Measurements from ENCODE around the gene PBX4. TPM values are rescaled to one million over a fixed set of nuclear protein-coding genes. Genes with fewer than 3 reads are reported as not detected.
A peak's percentile ranks its signal among the peaks of the same experiment; 100 is the strongest.

PBX4 gene
- total RNA-seq, 3 donors from 2014 or later (not counting 1 experiment from before 2014, with no cell fraction given): 10.7 to 15.9 (median 11.1) TPM

GRCh38 chr19:19579533-19580361 lies 38.7 kb downstream of the PBX4 start:
- H3K9me3 ChIP-seq (ENCODE audit: control insufficient read depth, insufficient read depth, low read length): no peaks in the 10 kb centered on the region
- intact Hi-C loops (cut with micrococcal nuclease): no loop called here
- Mint-ChIP-seq H3K4me3 (no peak overlapping the region), H3K36me3 (no peaks in the 10 kb centered on the region), H3K27me3 (ENCODE audit: low read depth in 2 of 2) (no peaks in the 10 kb centered on the region), H3K4me1 (peaks cover 5 to 15% of the 10 kb centered on the region in 2 donors), H3K27ac (peak overlapping the region in 1 of 2 donors; percentile 62), H3K9me3 (no peaks in the 10 kb centered on the region)
- no peaks in the 10 kb centered on the region for H3K4me1 ChIP-seq (ENCODE audit: control insufficient read depth, insufficient read depth, low read length)
- DNase-seq (no peak), ATAC-seq (no peak)
- H3K4me3 ChIP-seq (ENCODE audit: low read length): no peak overlapping the region
- WGBS (ENCODE audit: insufficient coverage): 96% methylated on average over 25 of the region's 25 CpGs
- H3K36me3 ChIP-seq (ENCODE audit: control insufficient read depth, insufficient read depth, low read length): no peaks in the 10 kb centered on the region
- no peak for TF ChIP-seq CTCF (IDR thresholded peaks at IDR 0.05)
- no peaks in the 10 kb centered on the region for H3K27me3 ChIP-seq (ENCODE audit: control insufficient read depth, insufficient read depth, low read length)
- no peak overlapping the region for H3K27ac ChIP-seq (ENCODE audit: low read length)

- Histone ChIP-seq H3K4me3 (ENCODE audit: low read length) (no peak overlapping the region), H3K4me1 (ENCODE audit: control insufficient read depth, insufficient read depth, low read length) (no peaks in the 10 kb centered on the region), H3K36me3 (ENCODE audit: control insufficient read depth, insufficient read depth, low read length) (no peaks in the 10 kb centered on the region), H3K27me3 (ENCODE audit: control insufficient read depth, insufficient read depth, low read length) (no peaks in the 10 kb centered on the region), H3K9me3 (ENCODE audit: control insufficient read depth, insufficient read depth, low read length) (no peaks in the 10 kb centered on the region), H3K27ac (ENCODE audit: low read length) (no peak overlapping the region)
- intact Hi-C loops (cut with micrococcal nuclease): no loop called here
- no peak for TF ChIP-seq CTCF (IDR thresholded peaks at IDR 0.05)
- WGBS (ENCODE audit: insufficient coverage): 99% methylated on average over 6 of the region's 6 CpGs
- Mint-ChIP-seq H3K36me3 (no peaks in the 10 kb centered on the region), H3K27ac (no peak overlapping the region), H3K9me3 (no peaks in the 10 kb centered on the region), H3K27me3 (ENCODE audit: low read depth in 2 of 2) (no peaks in the 10 kb centered on the region), H3K4me3 (no peak overlapping the region), H3K4me1 (peaks cover 5 to 15% of the 10 kb centered on the region in 2 donors)
- DNase-seq: no peak
- ATAC-seq: no peak
Measured at GRCh38 chr19:19578252-19578651, 40.2 kb downstream of the PBX4 start.

- no peak overlapping the region for H3K27ac Mint-ChIP-seq
- H3K27ac ChIP-seq (ENCODE audit: low read length): no peak overlapping the region
- no peak overlapping the region for H3K4me3 ChIP-seq (ENCODE audit: low read length)
- H3K9me3 Mint-ChIP-seq: no peaks in the 10 kb centered on the region
- peaks cover 0 to 5% of the 10 kb centered on the region in 2 donors for H3K4me1 Mint-ChIP-seq
- no peak overlapping the region for H3K4me3 Mint-ChIP-seq
- no peaks in the 10 kb centered on the region for H3K27me3 ChIP-seq (ENCODE audit: control insufficient read depth, insufficient read depth, low read length)
- H3K27me3 Mint-ChIP-seq (ENCODE audit: low read depth in 2 of 2): no peaks in the 10 kb centered on the region
- DNase-seq (no peak), ATAC-seq (no peak)
- WGBS (ENCODE audit: insufficient coverage): 93% methylated on average over 6 of the region's 6 CpGs
- no peaks in the 10 kb centered on the region for H3K36me3 Mint-ChIP-seq
- H3K4me1 ChIP-seq (ENCODE audit: control insufficient read depth, insufficient read depth, low read length): no peaks in the 10 kb centered on the region
- no peaks in the 10 kb centered on the region for H3K36me3 ChIP-seq (ENCODE audit: control insufficient read depth, insufficient read depth, low read length)
- no peak for TF ChIP-seq CTCF (IDR thresholded peaks at IDR 0.05)
- H3K9me3 ChIP-seq (ENCODE audit: control insufficient read depth, insufficient read depth, low read length): no peaks in the 10 kb centered on the region
- intact Hi-C loops (cut with micrococcal nuclease): no loop called here
Measured at GRCh38 chr19:19575411-19575810, 43.1 kb downstream of the PBX4 start.
